ENCODE measurements around the gene PFAS. TPM values are rescaled to one million over a fixed set of nuclear protein-coding genes. Genes with fewer than 3 reads are reported as not detected.

Gene PFAS
- total and polyA plus RNA-seq, 2 experiments from 2014 or later = 96.1 to 168 TPM

- Histone ChIP-seq H3K36me3 (ENCODE audit: insufficient read depth) (peaks cover 37% of the 10 kb centered on the region), H4K20me1 (replicated peaks; ENCODE audit: insufficient read depth) (peaks cover 5% of the 10 kb centered on the region), H2AFZ (no peak overlapping the region), H3K79me2 (replicated peaks; ENCODE audit: insufficient read depth) (no peaks in the 10 kb centered on the region), H3K27me3 (ENCODE audit: insufficient read depth) (no peaks in the 10 kb centered on the region), H3F3A (replicated peaks; ENCODE audit: low read depth) (0 out of 2 replicates have a peak, but pooled peaks cover 3% of the 10 kb centered on the region), H3K4me1 (ENCODE audit: insufficient read depth) (no peaks in the 10 kb centered on the region), H3K27ac (ENCODE audit: low read depth) (no peak overlapping the region), H3K4me3 (no peak overlapping the region), H3K9me2 (ENCODE audit: insufficient read depth) (no peaks in the 10 kb centered on the region), H3K4me2 (no peak overlapping the region)
- no peak overlapping the region for H3K4me3 Mint-ChIP-seq
- DNase-seq (ENCODE audit: low spot score) (no peak), ATAC-seq (peak; percentile 39)
- no peaks in the 10 kb centered on the region for H3K4me1 Mint-ChIP-seq
- H3K27me3 Mint-ChIP-seq (ENCODE audit: insufficient read depth, low read depth, poor library complexity) = peaks cover 4% of the 10 kb centered on the region
- TF ChIP-seq JUNB (IDR thresholded peaks at IDR 0.05; ENCODE audit: unreplicated experiment) = no peak
- TF ChIP-seq NANOG (IDR thresholded peaks at IDR 0.05; ENCODE audit: borderline replicate concordance) = no peak
- no peak for TF ChIP-seq ZNF114 (CRISPR knock-in tag; IDR thresholded peaks at IDR 0.05)
- no peak for TF ChIP-seq ZNF462 (CRISPR knock-in tag; IDR thresholded peaks at IDR 0.05)
- no peak for TF ChIP-seq EZH2phosphoT487 (IDR thresholded peaks at IDR 0.05; ENCODE audit: unreplicated experiment)
- TF ChIP-seq EZH2 (IDR thresholded peaks at IDR 0.05; ENCODE audit: low read depth, unreplicated experiment) = no peak
- no peak for TF ChIP-seq ETS1 (IDR thresholded peaks at IDR 0.05)
- TF ChIP-seq POLR2AphosphoS5 (IDR thresholded peaks at IDR 0.05; ENCODE audit: low read depth) = no peak
- TF ChIP-seq CREB1 (CRISPR knock-in tag; IDR thresholded peaks at IDR 0.05; ENCODE audit: low read depth) = no peak
- no peaks in the 10 kb centered on the region; the same call in 2 of the 3 replicates for H3K9me3 Mint-ChIP-seq
- H3K27ac Mint-ChIP-seq = no peak overlapping the region
- peaks cover 78% of the 10 kb centered on the region for H3K36me3 Mint-ChIP-seq (ENCODE audit: low read depth)
Measured at GRCh38 chr17:8268550-8269298, 19.6 kb downstream of the PFAS start.

All from GM23338 (cell line).